RPMI7951 (cell line): Measurements from ENCODE around the gene CHST6. TPM values are rescaled to one million over a fixed set of nuclear protein-coding genes. Genes with fewer than 3 reads are reported as not detected.
A peak's percentile ranks its signal among the peaks of the same experiment; 100 is the strongest.
"Not testable (repeated sequence)": the region's sequence is repeated elsewhere in the genome, so short reads cannot be mapped to it uniquely, and the experiment has no call there.

Experiments used
- DNase-seq: peaks from one replicate; pipeline ENCODE4 v3.0.0-alpha.2; 2012; ENCODE audit warnings: low read depth
- total RNA-seq: library from RNA; depleted of rRNA; stranded (reverse); fragments of >200 nt; shearing (Covaris generic); gene quantifications from 2 replicates; pipeline ENCODE4 v1.2.3, GENCODE V29; 2014; rRNA removed

Gene CHST6
- total RNA-seq, 1 experiment from 2014 or later, result 0.96 TPM

GRCh38 chr16:75443298-75443697, 51.9 kb downstream of the CHST6 start:
- DNase-seq, result no peak

- DNase-seq, result peak; percentile 90
Measured at GRCh38 chr16:75433732-75434413, 61.4 kb downstream of the CHST6 start.

DNA sequence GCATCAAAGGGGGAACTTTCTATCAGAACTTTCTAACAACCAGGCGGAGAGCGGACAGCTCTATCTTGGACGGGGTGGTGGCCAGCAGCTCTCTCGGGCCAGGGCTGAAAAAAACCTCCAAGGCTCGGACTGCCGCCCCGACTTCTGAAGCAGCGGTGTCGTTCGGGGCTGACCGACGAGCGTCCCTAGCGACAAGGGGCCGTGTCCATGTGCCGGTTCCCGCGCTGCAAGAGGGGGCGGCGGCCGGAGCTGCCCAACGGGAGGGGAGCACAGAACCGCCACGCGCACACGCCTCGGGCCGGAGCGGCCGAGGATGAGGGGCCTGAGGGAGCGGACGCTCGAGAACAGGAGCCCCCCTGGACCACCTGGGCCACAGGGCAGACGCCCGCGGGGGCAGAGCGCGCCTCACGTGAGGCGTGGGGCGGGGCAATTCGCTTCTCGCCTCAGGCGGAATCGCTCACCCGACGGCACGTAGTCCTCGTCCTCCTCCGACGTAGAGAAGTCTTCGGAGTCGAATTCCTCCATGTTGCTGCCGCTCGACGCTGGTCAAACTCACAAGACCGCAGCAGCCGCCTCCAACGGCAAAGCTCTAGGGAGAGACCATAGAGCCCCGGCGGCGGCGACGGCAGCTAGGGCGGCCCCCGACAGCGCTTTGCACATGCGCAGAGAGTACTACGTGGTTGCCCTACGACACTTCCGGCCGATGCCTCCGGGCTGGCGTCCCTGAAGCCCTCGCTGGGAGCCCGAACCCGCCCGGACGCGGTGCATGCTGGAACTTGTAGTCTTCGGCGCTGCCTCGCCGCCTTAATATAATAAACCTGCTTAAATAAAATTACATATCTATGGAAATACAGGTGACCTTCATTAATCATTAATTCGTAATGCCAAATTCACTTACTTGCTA, 62.2 kb downstream of the CHST6 start, which contains the start of gene CFDP1:
Gene CFDP1, minus strand, starts transcription at position 676 of the 904 bp plus-strand sequence. Its CDS starts 151 bp downstream, at position 525.
- DNase-seq, result peak; percentile 92

DNA sequence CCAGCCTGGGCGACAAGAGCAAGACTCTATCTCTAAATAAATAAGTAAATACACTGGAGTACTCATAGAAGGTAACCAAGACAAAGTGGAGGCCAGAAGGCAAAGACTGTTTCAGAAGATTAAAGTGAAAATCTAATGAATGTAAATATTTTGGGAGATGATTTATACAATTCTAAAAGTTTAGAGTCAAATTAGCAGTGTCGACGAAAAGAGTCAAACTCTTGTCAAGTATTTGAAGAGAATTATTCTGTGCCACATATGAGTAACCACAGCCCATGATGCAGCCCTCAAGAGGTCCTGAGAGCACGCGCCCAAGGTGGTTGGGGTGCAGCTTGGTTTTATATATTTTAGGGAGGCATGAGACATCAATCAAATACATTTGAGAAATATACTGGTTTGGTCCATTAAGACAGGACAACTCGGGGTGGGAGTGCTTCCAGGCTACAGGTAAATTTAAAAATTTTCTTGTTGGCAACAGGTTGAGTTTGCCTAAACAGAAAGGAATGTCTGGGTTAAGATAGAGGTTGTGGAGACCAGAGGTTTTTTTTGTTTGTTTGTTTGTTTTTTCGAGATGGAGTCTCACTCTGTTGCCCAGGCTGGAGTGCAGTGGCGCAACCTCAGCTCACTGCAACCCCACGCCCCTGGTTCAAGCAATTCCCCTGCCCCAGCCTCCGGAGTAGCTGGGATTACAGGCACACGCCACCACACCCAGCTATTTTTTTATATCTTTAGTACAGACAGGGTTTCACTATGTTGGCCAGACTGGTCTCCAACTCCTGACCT, 65.4 kb downstream of the CHST6 start:
- DNase-seq, result no peak

DNA sequence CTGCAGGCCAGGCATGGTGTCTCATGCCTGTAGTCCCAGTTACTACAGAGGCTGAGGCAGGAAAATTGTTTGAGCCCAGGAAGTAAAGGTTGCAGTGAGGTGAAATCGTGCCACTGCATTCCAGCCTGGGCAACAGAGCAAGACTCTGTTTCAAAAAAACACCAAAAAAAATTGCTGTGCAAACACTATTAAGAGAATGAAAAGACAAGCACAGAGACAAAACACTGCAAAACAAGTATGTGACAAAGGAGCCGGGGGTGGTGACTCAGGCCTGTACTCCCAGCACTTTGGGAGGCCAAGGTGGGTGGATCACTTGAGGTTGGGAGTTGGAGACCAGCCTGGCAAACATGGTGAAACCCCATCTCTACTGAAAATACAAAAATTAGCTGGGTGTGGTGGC, 68.7 kb downstream of the CHST6 start:
- DNase-seq, result not testable (repeated sequence)

- DNase-seq, result not testable (repeated sequence)
Measured at GRCh38 chr16:75424105-75424762, 71.0 kb downstream of the CHST6 start.

DNA sequence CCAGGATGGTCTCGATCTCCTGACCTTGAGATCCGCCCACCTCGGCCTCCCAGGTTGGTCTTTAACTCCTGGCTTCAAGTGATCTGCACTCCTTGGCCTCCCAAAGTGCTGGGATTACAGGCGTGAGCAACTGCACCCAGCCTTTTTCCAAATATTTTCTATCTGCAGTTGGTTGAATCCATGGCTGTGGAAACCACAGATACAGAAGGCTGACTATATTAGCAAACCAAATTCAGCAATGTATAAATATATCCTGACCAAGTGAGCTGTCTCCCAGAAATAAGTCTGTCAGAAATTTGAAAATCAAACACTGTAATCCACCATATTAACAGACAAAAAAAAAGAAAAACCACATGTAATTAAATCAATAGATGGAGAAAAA, 71.5 kb downstream of the CHST6 start:
- DNase-seq, result no peak

Other genes with a start within 250 kb of the CHST6 start
- 19.7 and 20.3 TPM in 2 replicates for gene BCAR1, start 243.8 kb downstream of the CHST6 start, total RNA-seq
- 82.6 and 86.9 TPM in 2 replicates for gene CFDP1, start 61.9 kb downstream of the CHST6 start, total RNA-seq
- gene TMEM170A, start 30.8 kb downstream of the CHST6 start, total RNA-seq, result 14.2 and 19.6 TPM in 2 replicates
- not detected in 2 replicates for gene CHST5, start 40.7 kb upstream of the CHST6 start, total RNA-seq
- gene TMEM231, start 60.8 kb upstream of the CHST6 start, total RNA-seq, result 7.0 and 13.3 TPM in 2 replicates
- gene GABARAPL2, start 70.9 kb upstream of the CHST6 start, total RNA-seq, result 64.3 and 64.6 TPM in 2 replicates
- 47.1 and 52.0 TPM in 2 replicates for gene ADAT1, start 127.8 kb upstream of the CHST6 start, total RNA-seq
- 150 and 166 TPM in 2 replicates for gene KARS1, start 152.2 kb upstream of the CHST6 start, total RNA-seq
- gene TERF2IP, start 152.3 kb upstream of the CHST6 start, total RNA-seq, result 41.8 and 42.8 TPM in 2 replicates
- not detected in 2 replicates for gene CPHXL2, start 181.6 kb upstream of the CHST6 start, total RNA-seq
- not detected in 2 replicates for gene DUXB, start 206.0 kb upstream of the CHST6 start, total RNA-seq
- not detected in 2 replicates for gene CPHXL, start 231.0 kb upstream of the CHST6 start, total RNA-seq